Right renal cortex interstitium (tissue), 3 donors: ENCODE results near the gene NKX2-2. TPM values are rescaled to one million over a fixed set of nuclear protein-coding genes. Genes with fewer than 3 reads are reported as not detected.

Experiments used
- polyA plus RNA-seq, 3 donors: library from polyadenylated mRNA; unstranded; fragments of 120-200 nt; gene quantifications; one replicate each; pipeline ENCODE4 v1.2.1, GENCODE V29; 2013; ENCODE audit not compliant: insufficient read length in 3 of 3

The NKX2-2 gene
- polyA plus RNA-seq, 3 donors = not detected

Other genes with a start within 250 kb of the NKX2-2 start
- 100 to 1,000 TPM; 104 to 114 (median 112) TPM for gene XRN2, start 210.7 kb downstream of the NKX2-2 start, polyA plus RNA-seq
- not detected for gene NKX2-4, start 116.5 kb downstream of the NKX2-2 start, polyA plus RNA-seq
- gene PAX1, start 191.6 kb upstream of the NKX2-2 start, polyA plus RNA-seq = not detected